ENCODE data around the gene HOXC9. TPM values are rescaled to one million over a fixed set of nuclear protein-coding genes. Genes with fewer than 3 reads are reported as not detected.

Gene HOXC9
- total RNA-seq, 1 experiment from 2014 or later, result 6.0 TPM

DNA sequence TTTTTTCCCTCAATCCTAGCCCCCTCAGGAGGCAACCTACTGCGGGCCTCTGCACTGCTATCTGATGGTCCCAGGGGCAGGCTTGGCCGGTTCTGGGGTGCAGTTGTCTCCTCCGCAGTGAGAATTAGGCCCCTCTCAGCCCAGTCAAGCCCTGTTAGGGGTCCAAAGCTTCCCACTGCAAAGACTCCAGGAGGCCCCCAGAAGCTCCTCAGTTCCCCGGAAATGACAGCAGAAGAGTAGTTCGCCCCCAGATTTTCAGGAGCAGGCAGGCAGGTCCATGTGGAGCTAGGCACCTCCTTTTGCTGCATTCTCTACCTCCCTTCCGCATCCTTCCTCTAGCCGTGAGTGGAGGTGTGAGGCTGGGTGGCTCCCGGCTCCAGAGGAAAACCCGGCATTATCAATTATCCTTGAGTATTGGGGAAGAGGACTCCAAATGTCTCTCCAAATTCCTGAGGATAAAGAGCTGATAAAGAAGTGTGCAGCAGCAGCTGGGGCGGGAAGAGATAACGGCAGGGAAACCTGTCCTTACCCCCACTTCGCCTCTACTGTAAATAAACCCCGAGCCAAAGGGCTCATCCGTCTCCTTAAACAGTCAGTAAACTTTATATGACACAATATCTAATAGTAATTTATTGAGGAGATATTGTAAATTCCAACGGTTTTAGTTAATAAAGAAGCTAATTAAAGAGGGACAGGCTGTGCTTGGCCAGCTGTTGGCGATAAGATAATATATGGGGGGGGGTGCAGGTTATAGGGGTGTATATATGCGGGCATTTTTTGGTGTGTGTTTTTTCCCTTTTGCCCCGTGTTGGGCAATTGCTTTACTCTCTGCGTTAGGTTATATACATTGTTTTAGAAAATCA, 45.9 kb upstream of the HOXC9 start:
- CTCF ChIA-PET, result interaction anchor here (0.9 to 1.6 kb wide), 3 partner anchors 19 to 254 kb away, joined by 3 to 5 read pairs (median 3); partner anchors contain the start of gene HOXC11
- BruUV-seq (replicated peaks), result no TSS peak
- Mint-ChIP-seq H3K4me3 (ENCODE audit: unreplicated experiment) (no peak overlapping the region), H3K36me3 (ENCODE audit: insufficient read depth, unreplicated experiment) (no peaks in the 10 kb centered on the region), H3K27me3 (ENCODE audit: insufficient read depth, unreplicated experiment) (no peaks in the 10 kb centered on the region), H3K27ac (ENCODE audit: low read depth, unreplicated experiment) (no peak overlapping the region), H3K9me3 (ENCODE audit: unreplicated experiment) (no peaks in the 10 kb centered on the region), H3K4me1 (ENCODE audit: insufficient read depth, unreplicated experiment) (no peaks in the 10 kb centered on the region)
- POLR2A ChIA-PET, result interaction anchor here (1.0 to 3.2 kb wide), 3 partner anchors 12 to 179 kb away, joined by 3 to 16 read pairs (median 3); partner anchors contain the start of gene HOXC13
- no peak for DNase-seq (ENCODE audit: unreplicated experiment)
- TF ChIP-seq, protein P1, sequence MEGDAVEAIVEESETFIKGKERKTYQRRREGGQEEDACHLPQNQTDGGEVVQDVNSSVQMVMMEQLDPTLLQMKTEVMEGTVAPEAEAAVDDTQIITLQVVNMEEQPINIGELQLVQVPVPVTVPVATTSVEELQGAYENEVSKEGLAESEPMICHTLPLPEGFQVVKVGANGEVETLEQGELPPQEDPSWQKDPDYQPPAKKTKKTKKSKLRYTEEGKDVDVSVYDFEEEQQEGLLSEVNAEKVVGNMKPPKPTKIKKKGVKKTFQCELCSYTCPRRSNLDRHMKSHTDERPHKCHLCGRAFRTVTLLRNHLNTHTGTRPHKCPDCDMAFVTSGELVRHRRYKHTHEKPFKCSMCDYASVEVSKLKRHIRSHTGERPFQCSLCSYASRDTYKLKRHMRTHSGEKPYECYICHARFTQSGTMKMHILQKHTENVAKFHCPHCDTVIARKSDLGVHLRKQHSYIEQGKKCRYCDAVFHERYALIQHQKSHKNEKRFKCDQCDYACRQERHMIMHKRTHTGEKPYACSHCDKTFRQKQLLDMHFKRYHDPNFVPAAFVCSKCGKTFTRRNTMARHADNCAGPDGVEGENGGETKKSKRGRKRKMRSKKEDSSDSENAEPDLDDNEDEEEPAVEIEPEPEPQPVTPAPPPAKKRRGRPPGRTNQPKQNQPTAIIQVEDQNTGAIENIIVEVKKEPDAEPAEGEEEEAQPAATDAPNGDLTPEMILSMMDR (IDR thresholded peaks at IDR 0.05; ENCODE audit: unreplicated experiment), result no peak
- intact Hi-C loops (cut with micrococcal nuclease), result no loop called here

DNA sequence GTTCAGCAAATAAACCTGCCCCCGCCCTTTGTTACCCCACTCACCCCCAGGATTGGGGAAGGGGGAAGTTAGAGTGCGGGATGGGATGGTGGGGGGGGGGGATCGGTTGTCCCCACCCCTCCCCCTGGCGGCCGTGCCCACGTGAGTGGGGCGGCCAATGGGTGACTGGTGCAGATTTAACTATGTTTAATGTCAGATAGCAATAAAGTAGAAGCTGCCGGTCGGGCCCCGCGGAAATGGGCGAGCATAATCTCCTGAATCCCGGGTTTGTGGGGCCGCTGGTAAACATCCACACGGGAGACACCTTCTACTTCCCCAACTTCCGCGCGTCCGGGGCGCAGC, 45.3 kb upstream of the HOXC9 start, which contains the start of gene HOXC12:
TSS of gene HOXC12 (plus strand) at position 210 of the 342 bp plus-strand sequence. CDS start at position 237, 27 bp downstream.
- DNase-seq (ENCODE audit: unreplicated experiment), result no peak
- no peaks in the 10 kb centered on the region for H3K27me3 Mint-ChIP-seq (ENCODE audit: insufficient read depth, unreplicated experiment)
- intact Hi-C loops (cut with micrococcal nuclease), result no loop called here
- no peak within 1 kb of the TSS for H3K27ac Mint-ChIP-seq (ENCODE audit: low read depth, unreplicated experiment)
- no peaks in the 10 kb centered on the region for H3K36me3 Mint-ChIP-seq (ENCODE audit: insufficient read depth, unreplicated experiment)
- no TSS peak for BruUV-seq (replicated peaks)
- no peaks in the 10 kb centered on the region for H3K4me1 Mint-ChIP-seq (ENCODE audit: insufficient read depth, unreplicated experiment)
- H3K4me3 Mint-ChIP-seq (ENCODE audit: unreplicated experiment), result no peak within 1 kb of the TSS
- CTCF ChIA-PET, result interaction anchor here (1.2 kb wide), 1 partner anchor 247 kb away, joined by 5 read pairs; no protein-coding TSS in a partner anchor
- TF ChIP-seq, protein P1 (IDR thresholded peaks at IDR 0.05; ENCODE audit: unreplicated experiment), result no peak
- no peaks in the 10 kb centered on the region for H3K9me3 Mint-ChIP-seq (ENCODE audit: unreplicated experiment)
- POLR2A ChIA-PET, result interaction anchor here (1.0 to 3.2 kb wide), 3 partner anchors 13 to 179 kb away, joined by 3 to 16 read pairs (median 3); partner anchors contain the start of gene HOXC13

DNA sequence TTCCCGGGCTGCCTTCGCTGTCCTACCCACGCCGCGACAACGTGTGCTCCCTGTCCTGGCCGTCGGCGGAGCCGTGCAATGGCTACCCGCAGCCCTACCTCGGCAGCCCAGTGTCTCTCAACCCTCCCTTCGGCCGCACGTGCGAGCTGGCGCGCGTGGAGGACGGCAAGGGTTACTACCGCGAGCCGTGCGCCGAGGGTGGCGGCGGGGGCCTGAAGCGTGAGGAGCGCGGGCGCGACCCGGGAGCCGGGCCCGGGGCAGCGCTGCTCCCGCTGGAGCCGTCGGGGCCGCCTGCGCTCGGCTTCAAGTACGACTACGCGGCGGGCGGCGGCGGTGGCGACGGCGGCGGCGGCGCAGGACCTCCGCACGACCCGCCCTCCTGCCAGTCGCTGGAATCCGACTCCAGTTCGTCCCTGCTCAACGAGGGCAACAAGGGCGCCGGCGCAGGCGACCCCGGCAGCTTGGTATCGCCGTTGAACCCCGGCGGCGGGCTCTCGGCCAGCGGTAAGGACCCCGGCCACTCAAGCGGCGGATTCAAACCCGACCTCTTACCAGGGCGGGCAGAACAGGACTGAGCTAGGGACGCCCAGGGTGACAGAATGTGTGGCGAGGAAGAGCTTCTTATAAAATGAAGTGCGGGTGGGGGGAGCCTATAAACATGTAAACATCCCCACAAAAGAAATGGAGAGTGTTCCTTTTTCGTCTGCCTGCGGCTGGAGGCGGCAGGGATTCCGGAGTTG, 44.8 kb upstream of the HOXC9 start:
- BruUV-seq (replicated peaks), result no TSS peak
- CTCF ChIA-PET, result interaction anchor here (0.7 to 1.2 kb wide), 3 partner anchors 159 to 246 kb away, joined by 3 to 5 read pairs (median 3); no protein-coding TSS in a partner anchor
- no peak overlapping the region for H3K4me3 Mint-ChIP-seq (ENCODE audit: unreplicated experiment)

More for the DNA sequence above, 44.8 kb upstream of the HOXC9 start:
- Mint-ChIP-seq H3K27ac (ENCODE audit: low read depth, unreplicated experiment) (no peak overlapping the region), H3K27me3 (ENCODE audit: insufficient read depth, unreplicated experiment) (no peaks in the 10 kb centered on the region), H3K36me3 (ENCODE audit: insufficient read depth, unreplicated experiment) (no peaks in the 10 kb centered on the region), H3K4me1 (ENCODE audit: insufficient read depth, unreplicated experiment) (no peaks in the 10 kb centered on the region), H3K9me3 (ENCODE audit: unreplicated experiment) (no peaks in the 10 kb centered on the region)
- TF ChIP-seq, protein P1 (IDR thresholded peaks at IDR 0.05; ENCODE audit: unreplicated experiment), result no peak
- POLR2A ChIA-PET, result no interaction called here
- no peak for DNase-seq (ENCODE audit: unreplicated experiment)
- intact Hi-C loops (cut with micrococcal nuclease), result no loop called here
